HFFc6 (cell line): ENCODE data around the gene CRB3. TPM values are rescaled to one million over a fixed set of nuclear protein-coding genes. Genes with fewer than 3 reads are reported as not detected.

ENCODE experiments used
- DNase-seq: peaks from one replicate; pipeline ENCODE4 v3.0.0-alpha.2; 2018
- H3K27ac Mint-ChIP-seq: 2 replicates; pipeline ENCODE4 v1.8.0; 2020; ENCODE audit warnings: mild to moderate bottlenecking, mixed read lengths
- H3K27me3 Mint-ChIP-seq: 2 replicates; pipeline ENCODE4 v1.8.0; 2021; ENCODE audit warnings: mild to moderate bottlenecking, moderate library complexity, mixed read lengths; ENCODE audit not compliant: insufficient read depth
- H3K36me3 Mint-ChIP-seq: 2 replicates; pipeline ENCODE4 v1.8.0; 2021; ENCODE audit warnings: low read depth, mixed read lengths
- H3K4me1 Mint-ChIP-seq: 2 replicates; pipeline ENCODE4 v1.8.0; 2020; ENCODE audit warnings: low read depth, mixed read lengths
- H3K4me3 Mint-ChIP-seq: 2 replicates; pipeline ENCODE4 v1.8.0; 2020; ENCODE audit warnings: mild to moderate bottlenecking, moderate library complexity, mixed read lengths
- H3K9me3 Mint-ChIP-seq: 2 replicates; pipeline ENCODE4 v1.8.0; 2020; ENCODE audit warnings: mild to moderate bottlenecking, mixed read lengths
- total RNA-seq, 6 experiments: library from RNA; stranded (reverse); fragmentation: NEBNext Ultra II Directional; extraction: Animal tissue kit (Norgen Biotek cat#: 25700); gene quantifications; 2 replicates in 1 of 6; 3 replicates in 5 of 6; pipeline ENCODE4 v1.2.3, GENCODE V29; 2021
- TF ChIP-seq, protein P1 (sequence below): fragments of 200-600 bp; sonication (generic); IDR thresholded peaks from 2 replicates; pipeline ENCODE4 v1.5.0; 2021; ENCODE audit warnings: antibody characterized with exemption, mild to moderate bottlenecking

The CRB3 gene
- total RNA-seq, 6 experiments from 2014 or later = not detected

DNA sequence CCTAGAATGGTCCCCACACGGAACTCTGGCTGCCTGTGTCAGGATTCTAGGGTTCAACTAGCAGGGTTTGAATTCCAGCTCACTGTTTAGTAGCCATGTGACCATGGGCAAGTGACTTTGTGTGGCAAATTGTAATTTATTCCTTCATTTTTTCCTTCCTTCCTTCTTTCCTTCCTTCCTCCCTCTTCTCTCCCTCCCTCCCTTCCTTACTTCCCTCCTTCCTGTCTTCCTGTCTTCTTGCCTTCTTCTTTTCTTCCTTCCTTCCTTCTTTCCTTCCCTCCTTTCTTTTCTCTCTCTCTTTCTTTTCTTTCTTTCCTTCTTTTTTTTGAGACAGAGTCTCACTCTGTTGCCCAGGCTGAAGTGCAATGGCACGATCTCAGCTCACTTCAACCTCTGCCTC lies 26.1 kb downstream of the CRB3 start:
- TF ChIP-seq, protein P1, sequence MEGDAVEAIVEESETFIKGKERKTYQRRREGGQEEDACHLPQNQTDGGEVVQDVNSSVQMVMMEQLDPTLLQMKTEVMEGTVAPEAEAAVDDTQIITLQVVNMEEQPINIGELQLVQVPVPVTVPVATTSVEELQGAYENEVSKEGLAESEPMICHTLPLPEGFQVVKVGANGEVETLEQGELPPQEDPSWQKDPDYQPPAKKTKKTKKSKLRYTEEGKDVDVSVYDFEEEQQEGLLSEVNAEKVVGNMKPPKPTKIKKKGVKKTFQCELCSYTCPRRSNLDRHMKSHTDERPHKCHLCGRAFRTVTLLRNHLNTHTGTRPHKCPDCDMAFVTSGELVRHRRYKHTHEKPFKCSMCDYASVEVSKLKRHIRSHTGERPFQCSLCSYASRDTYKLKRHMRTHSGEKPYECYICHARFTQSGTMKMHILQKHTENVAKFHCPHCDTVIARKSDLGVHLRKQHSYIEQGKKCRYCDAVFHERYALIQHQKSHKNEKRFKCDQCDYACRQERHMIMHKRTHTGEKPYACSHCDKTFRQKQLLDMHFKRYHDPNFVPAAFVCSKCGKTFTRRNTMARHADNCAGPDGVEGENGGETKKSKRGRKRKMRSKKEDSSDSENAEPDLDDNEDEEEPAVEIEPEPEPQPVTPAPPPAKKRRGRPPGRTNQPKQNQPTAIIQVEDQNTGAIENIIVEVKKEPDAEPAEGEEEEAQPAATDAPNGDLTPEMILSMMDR = no peak

GRCh38 chr19:6491802-6492592 lies 27.9 kb downstream of the CRB3 start:
- peaks cover 11% of the 10 kb centered on the region; the same call in 1 of the 2 replicates for H3K27me3 Mint-ChIP-seq
- no peaks in the 10 kb centered on the region for H3K4me1 Mint-ChIP-seq
- H3K4me3 Mint-ChIP-seq = no peak overlapping the region
- H3K36me3 Mint-ChIP-seq = peaks cover 5% of the 10 kb centered on the region
- no peak overlapping the region for H3K27ac Mint-ChIP-seq
- H3K9me3 Mint-ChIP-seq = peaks cover 4% of the 10 kb centered on the region; the same call in 1 of the 2 replicates
- TF ChIP-seq, protein P1 = no peak
- DNase-seq = no peak

More for the DNA sequence above, 26.1 kb downstream of the CRB3 start:
- Mint-ChIP-seq H3K4me1 (no peaks in the 10 kb centered on the region), H3K9me3 (peaks cover 4% of the 10 kb centered on the region; the same call in 1 of the 2 replicates), H3K4me3 (no peak overlapping the region), H3K36me3 (peaks cover 5% of the 10 kb centered on the region), H3K27ac (no peak overlapping the region), H3K27me3 (peaks cover 11% of the 10 kb centered on the region; the same call in 1 of the 2 replicates)
- no peak for DNase-seq

- Mint-ChIP-seq H3K27me3 (peaks cover 11% of the 10 kb centered on the region; the same call in 1 of the 2 replicates), H3K9me3 (peaks cover 4% of the 10 kb centered on the region; the same call in 1 of the 2 replicates), H3K4me3 (no peak overlapping the region), H3K4me1 (no peaks in the 10 kb centered on the region), H3K27ac (no peak overlapping the region), H3K36me3 (peaks cover 5% of the 10 kb centered on the region)
- no peak for DNase-seq
- TF ChIP-seq, protein P1 = no peak
These were observed 30.5 kb downstream of the CRB3 start for GRCh38 chr19:6494438-6495036.

DNA sequence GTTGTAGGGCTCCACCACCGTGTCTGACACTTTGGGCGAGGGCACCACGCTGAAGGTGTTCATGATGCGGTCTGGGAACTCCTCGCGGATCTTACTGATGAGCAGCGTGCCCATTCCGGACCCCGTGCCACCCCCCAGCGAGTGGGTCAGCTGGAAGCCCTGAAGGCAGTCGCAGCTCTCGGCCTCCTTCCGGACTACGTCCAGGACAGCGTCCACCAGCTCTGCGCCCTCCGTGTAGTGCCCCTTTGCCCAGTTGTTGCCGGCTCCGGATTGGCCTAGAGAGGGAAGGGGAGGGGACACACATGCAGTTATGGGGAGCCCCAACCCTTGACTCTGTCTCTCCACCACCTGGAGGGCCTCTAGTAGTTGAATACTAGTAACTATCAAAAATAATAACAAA lies 31.9 kb downstream of the CRB3 start:
- peaks cover 11% of the 10 kb centered on the region for H3K27me3 Mint-ChIP-seq

GRCh38 chr19:6498294-6499036 lies 34.4 kb downstream of the CRB3 start:
- H3K9me3 Mint-ChIP-seq = no peaks in the 10 kb centered on the region
- TF ChIP-seq, protein P1 = no peak
- H3K27me3 Mint-ChIP-seq = peaks cover 12% of the 10 kb centered on the region
- no peak overlapping the region for H3K4me3 Mint-ChIP-seq
- H3K4me1 Mint-ChIP-seq = no peaks in the 10 kb centered on the region
- no peak overlapping the region for H3K27ac Mint-ChIP-seq
- H3K36me3 Mint-ChIP-seq = no peaks in the 10 kb centered on the region
- DNase-seq = no peak

More for the DNA sequence above, 31.9 kb downstream of the CRB3 start:
- peaks cover 4% of the 10 kb centered on the region; the same call in 1 of the 2 replicates for H3K9me3 Mint-ChIP-seq
- H3K27ac Mint-ChIP-seq = no peak overlapping the region
- H3K4me3 Mint-ChIP-seq = no peak overlapping the region
- peaks cover 5% of the 10 kb centered on the region for H3K36me3 Mint-ChIP-seq
- no peaks in the 10 kb centered on the region for H3K4me1 Mint-ChIP-seq
- no peak for DNase-seq
- TF ChIP-seq, protein P1 = no peak
